ENCODE measurements around the gene PTER.

DNA sequence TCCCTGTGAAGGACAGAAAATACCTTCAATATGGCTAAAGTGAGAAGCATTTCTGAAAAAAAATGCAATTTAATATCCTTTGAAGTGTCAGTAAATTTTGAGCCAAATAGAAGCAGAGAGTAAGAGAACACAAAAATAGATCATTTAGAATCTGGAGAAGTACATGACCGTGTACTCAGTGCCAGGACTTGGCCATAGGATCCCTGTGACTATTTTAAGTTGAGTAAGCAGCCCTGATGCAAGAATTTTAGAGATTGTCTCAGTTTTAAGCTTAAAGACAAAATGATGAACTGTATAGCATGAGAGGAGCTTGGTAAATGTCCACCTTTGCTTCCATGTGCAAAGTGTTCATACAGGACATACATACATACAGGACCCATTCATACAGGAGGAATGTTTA is 2.5 kb downstream of the PTER start:
- TF ChIP-seq, protein P1, sequence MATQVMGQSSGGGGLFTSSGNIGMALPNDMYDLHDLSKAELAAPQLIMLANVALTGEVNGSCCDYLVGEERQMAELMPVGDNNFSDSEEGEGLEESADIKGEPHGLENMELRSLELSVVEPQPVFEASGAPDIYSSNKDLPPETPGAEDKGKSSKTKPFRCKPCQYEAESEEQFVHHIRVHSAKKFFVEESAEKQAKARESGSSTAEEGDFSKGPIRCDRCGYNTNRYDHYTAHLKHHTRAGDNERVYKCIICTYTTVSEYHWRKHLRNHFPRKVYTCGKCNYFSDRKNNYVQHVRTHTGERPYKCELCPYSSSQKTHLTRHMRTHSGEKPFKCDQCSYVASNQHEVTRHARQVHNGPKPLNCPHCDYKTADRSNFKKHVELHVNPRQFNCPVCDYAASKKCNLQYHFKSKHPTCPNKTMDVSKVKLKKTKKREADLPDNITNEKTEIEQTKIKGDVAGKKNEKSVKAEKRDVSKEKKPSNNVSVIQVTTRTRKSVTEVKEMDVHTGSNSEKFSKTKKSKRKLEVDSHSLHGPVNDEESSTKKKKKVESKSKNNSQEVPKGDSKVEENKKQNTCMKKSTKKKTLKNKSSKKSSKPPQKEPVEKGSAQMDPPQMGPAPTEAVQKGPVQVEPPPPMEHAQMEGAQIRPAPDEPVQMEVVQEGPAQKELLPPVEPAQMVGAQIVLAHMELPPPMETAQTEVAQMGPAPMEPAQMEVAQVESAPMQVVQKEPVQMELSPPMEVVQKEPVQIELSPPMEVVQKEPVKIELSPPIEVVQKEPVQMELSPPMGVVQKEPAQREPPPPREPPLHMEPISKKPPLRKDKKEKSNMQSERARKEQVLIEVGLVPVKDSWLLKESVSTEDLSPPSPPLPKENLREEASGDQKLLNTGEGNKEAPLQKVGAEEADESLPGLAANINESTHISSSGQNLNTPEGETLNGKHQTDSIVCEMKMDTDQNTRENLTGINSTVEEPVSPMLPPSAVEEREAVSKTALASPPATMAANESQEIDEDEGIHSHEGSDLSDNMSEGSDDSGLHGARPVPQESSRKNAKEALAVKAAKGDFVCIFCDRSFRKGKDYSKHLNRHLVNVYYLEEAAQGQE (IDR thresholded peaks at IDR 0.05): no peak
- TF ChIP-seq CHD2 (IDR thresholded peaks at IDR 0.05; ENCODE audit: low read length, partially characterized antibody): no peak
- TF ChIP-seq, protein P2, sequence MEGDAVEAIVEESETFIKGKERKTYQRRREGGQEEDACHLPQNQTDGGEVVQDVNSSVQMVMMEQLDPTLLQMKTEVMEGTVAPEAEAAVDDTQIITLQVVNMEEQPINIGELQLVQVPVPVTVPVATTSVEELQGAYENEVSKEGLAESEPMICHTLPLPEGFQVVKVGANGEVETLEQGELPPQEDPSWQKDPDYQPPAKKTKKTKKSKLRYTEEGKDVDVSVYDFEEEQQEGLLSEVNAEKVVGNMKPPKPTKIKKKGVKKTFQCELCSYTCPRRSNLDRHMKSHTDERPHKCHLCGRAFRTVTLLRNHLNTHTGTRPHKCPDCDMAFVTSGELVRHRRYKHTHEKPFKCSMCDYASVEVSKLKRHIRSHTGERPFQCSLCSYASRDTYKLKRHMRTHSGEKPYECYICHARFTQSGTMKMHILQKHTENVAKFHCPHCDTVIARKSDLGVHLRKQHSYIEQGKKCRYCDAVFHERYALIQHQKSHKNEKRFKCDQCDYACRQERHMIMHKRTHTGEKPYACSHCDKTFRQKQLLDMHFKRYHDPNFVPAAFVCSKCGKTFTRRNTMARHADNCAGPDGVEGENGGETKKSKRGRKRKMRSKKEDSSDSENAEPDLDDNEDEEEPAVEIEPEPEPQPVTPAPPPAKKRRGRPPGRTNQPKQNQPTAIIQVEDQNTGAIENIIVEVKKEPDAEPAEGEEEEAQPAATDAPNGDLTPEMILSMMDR (IDR thresholded peaks at IDR 0.05): no peak
- no peak for TF ChIP-seq EP300 (IDR thresholded peaks at IDR 0.05)
- no peak for TF ChIP-seq POLR2A (IDR thresholded peaks at IDR 0.05; ENCODE audit: low read length)
- TF ChIP-seq, protein P3, sequence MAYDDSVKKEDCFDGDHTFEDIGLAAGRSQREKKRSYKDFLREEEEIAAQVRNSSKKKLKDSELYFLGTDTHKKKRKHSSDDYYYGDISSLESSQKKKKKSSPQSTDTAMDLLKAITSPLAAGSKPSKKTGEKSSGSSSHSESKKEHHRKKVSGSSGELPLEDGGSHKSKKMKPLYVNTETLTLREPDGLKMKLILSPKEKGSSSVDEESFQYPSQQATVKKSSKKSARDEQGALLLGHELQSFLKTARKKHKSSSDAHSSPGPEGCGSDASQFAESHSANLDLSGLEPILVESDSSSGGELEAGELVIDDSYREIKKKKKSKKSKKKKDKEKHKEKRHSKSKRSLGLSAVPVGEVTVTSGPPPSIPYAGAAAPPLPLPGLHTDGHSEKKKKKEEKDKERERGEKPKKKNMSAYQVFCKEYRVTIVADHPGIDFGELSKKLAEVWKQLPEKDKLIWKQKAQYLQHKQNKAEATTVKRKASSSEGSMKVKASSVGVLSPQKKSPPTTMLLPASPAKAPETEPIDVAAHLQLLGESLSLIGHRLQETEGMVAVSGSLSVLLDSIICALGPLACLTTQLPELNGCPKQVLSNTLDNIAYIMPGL (CRISPR knock-in tag; IDR thresholded peaks at IDR 0.05; ENCODE audit: borderline replicate concordance): no peak
- TF ChIP-seq MAFK (IDR thresholded peaks at IDR 0.05; ENCODE audit: partially characterized antibody): no peak
- TF ChIP-seq, protein P4, sequence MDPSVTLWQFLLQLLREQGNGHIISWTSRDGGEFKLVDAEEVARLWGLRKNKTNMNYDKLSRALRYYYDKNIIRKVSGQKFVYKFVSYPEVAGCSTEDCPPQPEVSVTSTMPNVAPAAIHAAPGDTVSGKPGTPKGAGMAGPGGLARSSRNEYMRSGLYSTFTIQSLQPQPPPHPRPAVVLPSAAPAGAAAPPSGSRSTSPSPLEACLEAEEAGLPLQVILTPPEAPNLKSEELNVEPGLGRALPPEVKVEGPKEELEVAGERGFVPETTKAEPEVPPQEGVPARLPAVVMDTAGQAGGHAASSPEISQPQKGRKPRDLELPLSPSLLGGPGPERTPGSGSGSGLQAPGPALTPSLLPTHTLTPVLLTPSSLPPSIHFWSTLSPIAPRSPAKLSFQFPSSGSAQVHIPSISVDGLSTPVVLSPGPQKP (IDR thresholded peaks at IDR 0.05; ENCODE audit: low read depth, low read length): no peak

All from A549 (cell line).